IgD-negative memory B cell (primary cell): Measurements from ENCODE around the gene ZDHHC21. TPM values are rescaled to one million over a fixed set of nuclear protein-coding genes. Genes with fewer than 3 reads are reported as not detected.

Source experiments
- H3K27ac Mint-ChIP-seq, 3 donors: one replicate each; pipeline ENCODE4 v1.8.0; 2020 to 2022; ENCODE audit warnings: mild to moderate bottlenecking in 3 of 3, mixed read lengths in 3 of 3, moderate library complexity in 1 of 3
- H3K27me3 Mint-ChIP-seq: one replicate; pipeline ENCODE4 v1.8.0; 2021; ENCODE audit warnings: mixed read lengths
- H3K36me3 Mint-ChIP-seq: one replicate; pipeline ENCODE4 v1.8.0; 2020; ENCODE audit warnings: mild to moderate bottlenecking, mixed read lengths
- H3K4me1 Mint-ChIP-seq, 3 donors: one replicate each; pipeline ENCODE4 v1.8.0; 2020 to 2022; ENCODE audit warnings: mixed read lengths in 3 of 3, mild to moderate bottlenecking in 1 of 3
- H3K4me3 Mint-ChIP-seq, 4 donors: one replicate each; pipeline ENCODE4 v1.8.0; 2020 to 2022; ENCODE audit warnings: mild to moderate bottlenecking in 4 of 4, mixed read lengths in 4 of 4, moderate library complexity in 3 of 4
- H3K9me3 Mint-ChIP-seq, 3 donors: one replicate each; pipeline ENCODE4 v1.8.0; 2020 to 2021; ENCODE audit warnings: mixed read lengths in 3 of 3, mild to moderate bottlenecking in 1 of 3
- polyA plus RNA-seq: library from polyadenylated mRNA; unstranded; fragments of 300-500 nt; fragmentation: Illumina TruSeq; gene quantifications from one replicate; pipeline ENCODE4 v1.2.3, GENCODE V29; 2021

Gene ZDHHC21
- polyA plus RNA-seq, 1 donor from 2014 or later = 4.0 TPM

DNA sequence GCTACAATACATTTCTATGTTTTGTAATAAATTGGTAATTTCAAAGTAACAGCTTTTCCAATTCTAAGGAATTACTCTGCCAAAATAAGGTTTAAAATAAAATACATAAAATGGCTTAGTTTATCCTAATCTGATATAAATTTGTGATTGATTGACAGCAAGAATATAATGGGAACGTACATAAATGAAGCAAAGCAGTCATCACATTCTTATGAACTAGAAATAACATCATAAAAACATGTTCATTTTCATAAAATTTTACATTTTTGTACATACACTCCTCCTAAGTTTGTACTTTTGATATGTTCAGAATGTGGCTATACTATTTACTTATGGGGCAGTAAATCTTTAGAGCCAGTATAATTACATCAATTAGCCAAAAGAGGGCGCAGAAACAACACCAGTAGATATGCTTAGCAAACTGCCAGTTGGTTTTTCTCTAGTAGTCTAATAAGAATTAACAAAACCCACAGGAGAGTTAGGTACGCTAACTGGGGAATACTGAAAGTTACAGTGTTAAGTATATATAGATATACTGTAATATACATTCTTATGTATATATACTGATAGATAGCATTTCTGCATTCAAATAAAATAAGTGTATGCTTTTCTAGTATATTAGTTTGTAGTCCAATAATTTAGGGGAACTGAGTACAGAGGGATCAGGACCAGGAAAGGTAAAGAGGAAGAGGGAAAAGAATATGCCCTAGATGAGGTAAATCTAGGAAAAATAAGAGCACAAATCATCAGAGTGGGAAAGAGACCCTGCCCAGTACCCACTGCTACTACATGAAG is 76.8 kb downstream of the ZDHHC21 start:
- Mint-ChIP-seq H3K4me1 (peaks cover 0 to 4% (median 1%) of the 10 kb centered on the region in 3 donors), H3K4me3 (no peak overlapping the region), H3K36me3 (no peaks in the 10 kb centered on the region), H3K27ac (no peak overlapping the region), H3K9me3 (no peaks in the 10 kb centered on the region), H3K27me3 (no peaks in the 10 kb centered on the region)

DNA sequence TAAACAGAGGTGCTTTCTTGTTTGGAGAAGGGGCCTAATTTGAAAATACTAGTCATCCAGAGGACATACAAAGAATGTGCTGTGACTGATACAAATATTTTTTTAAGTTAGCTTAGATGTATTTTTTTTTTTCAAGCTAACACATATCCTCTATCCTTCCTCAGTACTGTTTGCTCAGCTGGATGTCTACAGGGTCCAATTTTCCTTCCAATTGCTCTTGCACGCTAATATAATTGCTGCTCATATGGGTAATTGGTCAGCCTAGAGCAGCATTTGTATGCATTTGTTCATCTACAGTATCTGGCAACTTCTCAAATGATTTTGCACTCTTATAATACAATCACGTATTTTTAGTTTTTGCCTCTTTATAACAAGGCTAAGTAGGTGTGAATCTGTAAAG is 84.7 kb downstream of the ZDHHC21 start:
- H3K36me3 Mint-ChIP-seq = peaks cover 8% of the 10 kb centered on the region
- no peak overlapping the region for H3K4me3 Mint-ChIP-seq
- no peaks in the 10 kb centered on the region for H3K4me1 Mint-ChIP-seq
- no peak overlapping the region for H3K27ac Mint-ChIP-seq
- no peaks in the 10 kb centered on the region for H3K27me3 Mint-ChIP-seq
- no peaks in the 10 kb centered on the region for H3K9me3 Mint-ChIP-seq

DNA sequence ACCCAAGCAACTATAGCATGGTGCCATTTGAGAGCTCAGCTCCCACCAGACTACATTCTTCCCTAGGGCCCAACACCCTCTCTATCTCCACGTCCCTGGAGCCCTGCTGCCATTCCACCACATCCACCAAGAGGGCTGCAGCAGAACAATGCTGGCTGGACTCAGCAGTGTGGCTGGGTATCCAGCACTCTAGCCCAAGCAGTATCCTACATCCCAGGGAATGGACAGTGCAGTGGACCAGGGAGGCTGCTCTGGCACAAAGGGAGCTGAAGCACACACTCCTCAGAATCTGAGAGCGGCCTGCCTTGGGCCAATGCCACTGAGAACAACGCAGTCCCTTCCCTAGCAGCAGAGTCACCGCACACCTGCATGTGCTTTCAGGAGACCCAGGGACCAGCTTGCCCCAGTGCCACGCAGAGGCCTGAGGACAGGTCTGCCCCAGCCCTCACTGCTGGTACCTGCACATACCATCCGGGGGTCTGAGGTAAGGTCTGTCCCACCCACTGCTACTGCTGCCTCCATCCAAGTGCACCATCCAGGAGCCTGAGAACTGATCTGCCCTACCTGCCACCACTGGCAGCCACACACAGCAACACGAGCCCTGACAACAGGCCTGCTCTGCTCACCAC is 95.9 kb downstream of the ZDHHC21 start:
- Mint-ChIP-seq H3K36me3 (peaks cover 13% of the 10 kb centered on the region), H3K4me3 (no peak overlapping the region), H3K27me3 (no peaks in the 10 kb centered on the region), H3K27ac (no peak overlapping the region), H3K9me3 (peaks cover 5 to 13% (median 9%) of the 10 kb centered on the region in 3 donors), H3K4me1 (peaks cover 0 to 3% (median 0%) of the 10 kb centered on the region in 3 donors)

DNA sequence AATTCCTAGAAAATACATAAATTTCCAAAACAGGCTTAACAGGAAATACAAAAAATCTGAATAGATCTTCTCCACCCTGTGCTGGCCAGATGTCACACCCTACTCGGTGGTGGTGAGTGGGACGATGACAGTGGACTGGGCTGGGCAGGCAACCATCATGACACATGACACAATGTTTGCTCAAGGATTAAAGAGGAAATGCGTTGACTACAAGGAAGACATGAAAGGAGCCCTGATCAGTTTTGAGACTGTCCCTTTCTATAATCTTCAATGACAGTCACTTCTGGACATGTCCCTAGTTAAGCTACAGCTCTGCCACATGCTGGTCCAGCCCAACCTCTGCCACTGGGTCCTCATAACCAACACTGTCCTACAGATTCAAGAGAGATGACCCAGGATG is 99.8 kb downstream of the ZDHHC21 start:
- Mint-ChIP-seq H3K4me1 (no peaks in the 10 kb centered on the region), H3K36me3 (peaks cover 9% of the 10 kb centered on the region)

DNA sequence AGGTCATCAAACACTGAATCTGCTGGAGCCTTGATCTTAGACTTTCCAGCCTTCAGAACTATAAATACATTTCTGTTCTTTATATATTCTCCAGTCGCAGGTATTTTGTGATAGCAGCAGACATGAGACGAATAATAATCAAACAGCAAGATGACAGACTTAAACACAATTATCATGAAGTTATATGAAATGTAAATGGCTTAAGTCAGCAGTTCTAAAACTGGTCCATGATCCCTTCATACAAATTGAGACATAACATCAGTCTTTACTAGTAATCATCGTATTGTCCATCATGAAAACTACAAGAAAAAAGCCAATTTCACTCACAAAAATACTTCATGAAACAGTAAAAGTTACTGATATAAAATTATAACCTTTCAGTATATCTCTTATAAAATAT is 101.8 kb downstream of the ZDHHC21 start:
- H3K36me3 Mint-ChIP-seq = peaks cover 9% of the 10 kb centered on the region
- H3K9me3 Mint-ChIP-seq = peaks cover 0 to 8% (median 0%) of the 10 kb centered on the region in 3 donors
- no peaks in the 10 kb centered on the region for H3K27me3 Mint-ChIP-seq
- H3K27ac Mint-ChIP-seq = no peak overlapping the region
- no peaks in the 10 kb centered on the region for H3K4me1 Mint-ChIP-seq
- no peak overlapping the region for H3K4me3 Mint-ChIP-seq

More for the DNA sequence above, 99.8 kb downstream of the ZDHHC21 start:
- no peak overlapping the region for H3K4me3 Mint-ChIP-seq
- H3K27ac Mint-ChIP-seq = no peak overlapping the region
- H3K27me3 Mint-ChIP-seq = no peaks in the 10 kb centered on the region
- peaks cover 0 to 8% (median 0%) of the 10 kb centered on the region in 3 donors for H3K9me3 Mint-ChIP-seq

DNA sequence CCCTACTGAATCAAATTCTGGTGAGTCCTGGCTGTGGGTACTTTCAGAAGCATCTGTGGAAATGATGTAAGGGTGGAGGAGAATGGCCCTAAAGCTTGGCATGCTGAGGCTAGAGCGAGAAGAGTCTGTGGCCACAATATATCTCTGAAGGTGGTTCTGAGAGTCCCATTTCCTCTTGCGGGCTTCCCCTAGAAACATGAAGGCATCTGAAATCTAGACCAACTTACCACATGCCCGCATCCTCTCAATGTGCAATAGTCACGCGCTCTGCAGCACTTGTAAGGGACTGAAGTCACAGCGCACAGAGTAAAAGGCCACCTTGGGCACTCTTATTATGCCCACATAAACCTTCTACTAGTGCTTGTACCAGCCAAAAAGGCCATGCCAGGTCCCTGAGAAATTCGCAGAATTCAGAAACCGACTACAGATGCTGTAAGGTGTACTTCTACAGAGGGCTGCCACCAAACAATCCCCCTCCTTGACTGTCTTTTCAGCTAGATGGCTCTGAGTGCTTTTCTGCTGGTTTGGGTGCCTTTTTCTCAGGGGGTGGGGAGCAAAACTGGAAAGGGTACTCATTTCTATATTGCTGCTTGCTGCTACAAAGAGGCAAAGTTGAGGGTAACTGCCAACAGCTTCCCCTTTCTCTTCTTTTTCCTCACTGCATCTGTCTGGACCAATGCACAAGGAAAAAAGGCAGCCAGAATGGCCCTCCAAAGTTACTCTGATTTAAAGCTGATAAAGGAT is 107.3 kb downstream of the ZDHHC21 start:
- Mint-ChIP-seq H3K36me3 (peaks cover under 1% of the 10 kb centered on the region), H3K9me3 (peaks cover 0 to 1% (median 0%) of the 10 kb centered on the region in 3 donors), H3K4me3 (no peak overlapping the region), H3K27me3 (no peaks in the 10 kb centered on the region), H3K4me1 (peaks cover 9 to 11% (median 11%) of the 10 kb centered on the region in 3 donors), H3K27ac (peak overlapping the region in 1 of 3 donors; percentile 1)

DNA sequence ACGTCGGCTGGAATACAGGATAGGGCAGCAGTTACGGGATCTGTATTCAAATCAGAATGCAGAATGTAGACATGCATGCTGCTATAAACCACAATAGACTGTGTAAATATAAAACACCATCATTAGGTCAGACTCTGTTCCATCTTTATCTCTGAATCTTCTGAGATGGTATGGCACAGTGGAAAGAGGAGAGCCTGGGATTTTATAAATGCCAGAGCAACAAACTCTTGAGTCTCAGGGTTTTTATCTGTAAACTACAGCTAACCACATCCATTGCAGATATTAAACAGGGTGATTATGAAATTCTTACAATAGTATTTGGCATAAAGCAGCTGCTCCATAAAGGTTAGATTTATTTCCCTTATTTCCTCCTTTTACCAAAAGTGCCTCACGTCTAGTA is 108.7 kb downstream of the ZDHHC21 start:
- Mint-ChIP-seq H3K27ac (no peak overlapping the region), H3K9me3 (peaks cover 0 to 2% (median 0%) of the 10 kb centered on the region in 3 donors), H3K36me3 (peaks cover 2% of the 10 kb centered on the region), H3K27me3 (no peaks in the 10 kb centered on the region), H3K4me3 (no peak overlapping the region), H3K4me1 (peaks cover 9 to 11% (median 11%) of the 10 kb centered on the region in 3 donors)

DNA sequence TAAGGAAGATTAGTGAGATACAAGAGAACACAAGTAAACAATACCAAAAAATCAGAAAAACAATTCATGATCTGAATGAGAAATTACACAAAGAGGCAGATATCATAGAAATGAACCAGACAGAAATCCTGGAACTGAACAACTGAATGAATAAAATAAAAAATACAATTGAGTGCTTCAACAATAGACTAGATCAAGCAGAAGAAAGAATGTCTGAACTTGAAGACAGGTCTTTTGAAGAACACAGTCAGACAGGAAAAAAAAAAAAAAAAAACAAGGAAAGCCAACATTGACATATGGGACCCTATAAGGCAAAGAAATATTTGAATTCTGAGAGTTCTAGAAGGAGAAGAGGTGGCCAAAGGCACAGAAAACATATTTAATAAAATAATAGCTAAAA is 115.2 kb downstream of the ZDHHC21 start:
- H3K27ac Mint-ChIP-seq = no peak overlapping the region
- H3K4me3 Mint-ChIP-seq = no peak overlapping the region
- peaks cover 2% of the 10 kb centered on the region for H3K36me3 Mint-ChIP-seq
- no peaks in the 10 kb centered on the region for H3K27me3 Mint-ChIP-seq
- peaks cover 0 to under 1% (median 0%) of the 10 kb centered on the region in 3 donors for H3K4me1 Mint-ChIP-seq
- H3K9me3 Mint-ChIP-seq = peaks cover 4 to 16% (median 6%) of the 10 kb centered on the region in 3 donors

DNA sequence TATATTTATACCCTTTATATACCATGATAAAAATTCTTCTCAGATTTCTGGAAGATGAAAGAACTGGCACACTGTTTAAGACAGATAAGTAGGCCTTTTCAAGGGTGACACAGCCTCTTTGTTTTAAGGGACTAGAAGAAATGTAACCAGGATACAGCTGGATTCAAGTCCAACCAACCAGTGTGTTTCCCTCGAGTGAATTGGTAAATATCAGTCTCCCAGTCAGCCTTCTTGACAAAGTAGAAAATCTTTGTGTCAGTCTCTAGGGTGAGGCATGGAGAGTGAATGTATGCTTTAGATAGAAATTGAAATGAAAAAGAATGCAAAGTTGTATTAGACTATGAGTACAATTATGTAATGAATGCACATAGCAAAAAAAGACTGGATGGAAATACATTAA is 119.1 kb downstream of the ZDHHC21 start:
- Mint-ChIP-seq H3K36me3 (no peaks in the 10 kb centered on the region), H3K9me3 (peaks cover 6 to 21% (median 14%) of the 10 kb centered on the region in 3 donors), H3K4me1 (no peaks in the 10 kb centered on the region), H3K27me3 (no peaks in the 10 kb centered on the region), H3K27ac (no peak overlapping the region), H3K4me3 (no peak overlapping the region)

DNA sequence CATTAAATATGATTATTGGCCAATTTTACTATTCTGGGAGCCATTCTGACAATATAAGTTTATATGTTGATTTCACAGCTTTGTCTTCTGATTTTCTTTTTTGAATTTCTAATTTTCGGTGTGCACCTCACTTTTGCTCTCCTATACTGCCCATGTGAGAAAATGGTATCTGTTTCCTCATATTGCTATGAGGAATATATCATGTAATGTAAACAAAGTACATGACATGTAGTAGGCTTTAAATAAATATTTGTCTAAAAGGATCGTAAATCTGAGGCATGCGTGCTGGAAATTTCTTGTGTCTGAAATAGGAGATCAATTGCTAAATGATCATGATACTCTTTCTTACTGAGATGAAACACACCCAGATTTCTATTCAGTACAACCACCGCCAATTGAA is 119.9 kb downstream of the ZDHHC21 start:
- H3K27me3 Mint-ChIP-seq = no peaks in the 10 kb centered on the region
- H3K36me3 Mint-ChIP-seq = no peaks in the 10 kb centered on the region
- no peak overlapping the region for H3K4me3 Mint-ChIP-seq
- H3K4me1 Mint-ChIP-seq = no peaks in the 10 kb centered on the region
- no peak overlapping the region for H3K27ac Mint-ChIP-seq
- peaks cover 6 to 15% (median 14%) of the 10 kb centered on the region in 3 donors for H3K9me3 Mint-ChIP-seq

DNA sequence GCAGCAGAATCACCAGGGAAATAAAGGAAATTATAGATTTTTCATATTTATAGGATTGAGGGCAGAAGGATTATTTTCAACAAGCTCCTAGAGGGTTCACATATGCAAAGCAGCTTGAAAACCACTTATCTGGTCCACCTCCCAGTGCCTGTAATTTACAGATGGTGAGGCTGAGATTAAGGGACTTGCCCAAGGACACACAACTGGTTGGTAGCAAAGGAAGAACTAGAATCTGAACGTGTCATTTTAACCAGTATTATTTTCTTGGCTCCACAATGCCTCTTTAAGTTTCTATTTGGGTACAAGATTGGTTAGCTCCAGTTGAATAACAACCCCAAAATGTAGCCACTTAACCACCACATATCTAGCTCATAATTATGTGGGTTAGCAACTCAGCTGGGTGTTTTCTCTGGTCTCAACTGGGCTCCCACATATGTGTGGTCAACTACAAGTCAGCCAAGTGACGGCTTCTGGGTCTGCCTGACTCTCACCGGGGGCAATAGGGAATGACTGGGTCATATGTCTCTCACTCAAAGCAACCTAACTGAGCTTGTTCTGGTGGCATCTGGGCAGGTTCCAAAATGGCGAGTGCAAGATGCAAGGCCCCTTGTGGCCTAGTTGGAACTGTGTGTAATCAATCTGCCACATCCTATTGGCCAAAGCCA is 127.7 kb downstream of the ZDHHC21 start:
- Mint-ChIP-seq H3K27me3 (no peaks in the 10 kb centered on the region), H3K36me3 (peaks cover 3% of the 10 kb centered on the region), H3K4me3 (no peak overlapping the region), H3K9me3 (peaks cover 0 to 6% (median under 1%) of the 10 kb centered on the region in 3 donors), H3K4me1 (no peaks in the 10 kb centered on the region), H3K27ac (no peak overlapping the region)

DNA sequence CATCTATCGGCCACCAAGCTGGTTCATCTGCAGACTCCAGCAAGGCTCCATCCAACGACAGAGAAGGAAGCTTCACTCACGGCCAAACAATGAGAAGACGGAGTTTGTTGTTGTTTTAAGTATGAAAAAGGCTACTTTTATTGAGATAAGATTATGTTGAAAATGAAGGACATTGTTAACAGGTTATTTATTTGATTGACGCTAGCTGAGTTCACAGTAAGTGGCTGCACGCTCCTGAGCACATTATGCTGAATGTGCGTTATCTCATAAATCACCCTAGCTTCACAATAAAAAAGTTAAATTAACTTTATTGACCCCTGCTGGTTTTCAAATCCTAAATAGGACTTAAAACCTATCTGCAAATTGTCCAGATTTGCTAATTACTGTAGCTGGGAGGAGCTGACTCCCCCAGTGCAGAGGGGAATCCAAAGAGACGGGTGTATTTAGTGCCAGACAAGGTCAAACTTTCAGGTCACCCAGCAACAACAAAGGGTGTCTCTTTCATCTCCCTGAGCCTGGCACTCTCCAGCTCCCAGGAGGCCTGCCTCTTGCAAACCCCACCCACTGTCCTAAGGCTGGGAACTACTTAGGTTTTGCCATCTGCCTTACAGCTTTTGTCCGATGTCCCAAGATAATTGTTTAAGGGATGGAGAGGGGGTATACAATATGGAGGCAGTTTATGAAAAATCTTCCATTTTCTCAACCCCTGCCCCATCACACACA is 129.2 kb downstream of the ZDHHC21 start:
- peaks cover 0 to 2% (median 0%) of the 10 kb centered on the region in 3 donors for H3K4me1 Mint-ChIP-seq
- no peak overlapping the region for H3K27ac Mint-ChIP-seq
- no peaks in the 10 kb centered on the region for H3K9me3 Mint-ChIP-seq
- no peaks in the 10 kb centered on the region for H3K27me3 Mint-ChIP-seq
- peaks cover 4% of the 10 kb centered on the region for H3K36me3 Mint-ChIP-seq
- H3K4me3 Mint-ChIP-seq = no peak overlapping the region

DNA sequence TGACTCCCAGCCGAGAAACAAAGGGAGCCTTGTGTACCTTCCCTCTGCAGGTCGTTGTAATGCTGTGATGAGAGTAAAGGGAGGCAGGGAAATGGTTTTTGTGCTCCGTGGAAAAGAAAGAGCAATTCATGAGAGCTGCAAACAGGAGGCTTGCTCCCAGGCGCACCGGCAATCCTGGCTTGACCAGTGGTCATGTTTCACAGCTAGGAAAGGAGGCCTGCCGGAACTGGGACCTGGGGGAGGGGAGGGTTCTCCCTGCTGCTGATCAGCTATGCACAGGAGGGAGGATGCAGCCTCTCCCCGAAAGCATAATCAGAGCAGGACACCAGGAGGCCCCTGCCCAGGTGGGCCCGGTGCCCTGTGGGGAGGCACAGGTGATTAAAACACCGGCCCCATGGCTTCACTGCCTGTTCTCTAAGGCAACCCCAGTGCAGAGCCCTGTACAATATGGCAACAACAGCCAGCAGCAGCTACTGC is 131.3 kb downstream of the ZDHHC21 start:
- H3K27me3 Mint-ChIP-seq = no peaks in the 10 kb centered on the region
- no peaks in the 10 kb centered on the region for H3K9me3 Mint-ChIP-seq
- no peak overlapping the region for H3K4me3 Mint-ChIP-seq
- peaks cover 0 to 2% (median 0%) of the 10 kb centered on the region in 3 donors for H3K4me1 Mint-ChIP-seq
- H3K36me3 Mint-ChIP-seq = peaks cover 6% of the 10 kb centered on the region
- no peak overlapping the region for H3K27ac Mint-ChIP-seq
